ENCODE results near the gene POGZ. TPM values are rescaled to one million over a fixed set of nuclear protein-coding genes. Genes with fewer than 3 reads are reported as not detected.

Gene POGZ
- total RNA-seq, 4 donors from 2014 or later = 25.8 to 68.2 (median 47.3) TPM

DNA sequence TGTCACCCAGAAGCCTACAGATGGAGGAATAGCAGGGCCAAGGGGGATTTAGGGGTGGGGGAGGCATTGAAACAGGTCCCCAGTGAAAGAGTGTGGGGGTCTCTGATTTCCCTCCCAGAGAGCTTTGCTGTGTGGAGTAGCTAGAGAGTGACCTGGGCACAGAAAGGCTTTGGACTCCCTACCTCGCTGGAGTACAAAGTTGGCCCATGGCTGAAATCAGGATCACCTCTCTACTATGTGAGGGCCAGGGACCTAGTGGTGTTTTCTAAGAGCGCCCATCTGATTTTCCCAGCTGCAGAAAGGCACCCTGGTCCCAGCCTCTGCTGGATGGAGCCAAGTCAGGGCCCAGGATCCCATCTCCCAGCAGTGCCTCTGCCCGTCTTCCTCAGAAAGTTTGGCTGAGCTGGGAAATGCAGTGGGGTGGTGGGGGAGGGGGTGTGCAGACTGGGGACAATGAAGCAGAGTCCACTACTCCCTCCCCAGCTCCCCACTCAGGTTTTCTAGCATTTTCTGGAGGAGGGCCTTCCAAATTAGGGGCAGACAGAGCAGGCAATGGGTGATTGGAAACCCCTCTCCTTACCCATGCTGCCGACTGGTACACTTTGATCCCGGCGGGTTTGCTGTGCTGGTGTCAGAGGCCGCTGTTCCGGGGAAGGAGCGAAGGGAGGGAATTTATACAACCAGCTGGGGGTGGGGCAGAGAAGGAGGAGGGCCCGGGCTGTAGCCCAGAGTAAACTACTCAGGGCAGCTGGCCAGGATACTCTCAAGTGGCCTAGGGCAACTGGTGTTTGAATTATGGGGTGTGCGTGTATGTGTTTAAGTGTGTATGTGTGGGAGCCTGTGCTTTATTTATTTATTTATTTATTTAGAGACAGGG lies 87.0 kb downstream of the POGZ start, which contains the start of gene SELENBP1:
SELENBP1 (minus strand) TSS at position 648 of the 877 bp plus-strand sequence; CDS start at position 584, 64 bp downstream.
- peak; percentile 80 for ATAC-seq
- Histone ChIP-seq H3K9me3 (no peaks in the 10 kb centered on the region), H3K4me1 (peaks cover 3 to 63% (median 43%) of the 10 kb centered on the region in 3 donors), H3K36me3 (peaks cover 0 to 21% of the 10 kb centered on the region in 2 donors), H3K27me3 (no peaks in the 10 kb centered on the region), H3K27ac (peak within 1 kb of the TSS; percentile 61 to 90 (median 86)), H3K4me3 (peak within 1 kb of the TSS; percentile 38 to 59)
- TF ChIP-seq POLR2A (IDR thresholded peaks at IDR 0.05) (peak; percentile 44 to 74), POLR2AphosphoS5 (IDR thresholded peaks at IDR 0.05) (peak; percentile 62), EP300 (IDR thresholded peaks at IDR 0.05) (no peak)
- 0 to 6% methylated on average over 2 to 4 of the region's 11 CpGs for WGBS, 2 donors (ENCODE audit: low coverage in 1 of 2)

- H3K36me3 ChIP-seq = peaks cover 0 to 28% of the 10 kb centered on the region in 2 donors
- no peaks in the 10 kb centered on the region for H3K27me3 ChIP-seq
- TF ChIP-seq POLR2AphosphoS5 (IDR thresholded peaks at IDR 0.05) = peak; percentile 33
- TF ChIP-seq, protein P1, sequence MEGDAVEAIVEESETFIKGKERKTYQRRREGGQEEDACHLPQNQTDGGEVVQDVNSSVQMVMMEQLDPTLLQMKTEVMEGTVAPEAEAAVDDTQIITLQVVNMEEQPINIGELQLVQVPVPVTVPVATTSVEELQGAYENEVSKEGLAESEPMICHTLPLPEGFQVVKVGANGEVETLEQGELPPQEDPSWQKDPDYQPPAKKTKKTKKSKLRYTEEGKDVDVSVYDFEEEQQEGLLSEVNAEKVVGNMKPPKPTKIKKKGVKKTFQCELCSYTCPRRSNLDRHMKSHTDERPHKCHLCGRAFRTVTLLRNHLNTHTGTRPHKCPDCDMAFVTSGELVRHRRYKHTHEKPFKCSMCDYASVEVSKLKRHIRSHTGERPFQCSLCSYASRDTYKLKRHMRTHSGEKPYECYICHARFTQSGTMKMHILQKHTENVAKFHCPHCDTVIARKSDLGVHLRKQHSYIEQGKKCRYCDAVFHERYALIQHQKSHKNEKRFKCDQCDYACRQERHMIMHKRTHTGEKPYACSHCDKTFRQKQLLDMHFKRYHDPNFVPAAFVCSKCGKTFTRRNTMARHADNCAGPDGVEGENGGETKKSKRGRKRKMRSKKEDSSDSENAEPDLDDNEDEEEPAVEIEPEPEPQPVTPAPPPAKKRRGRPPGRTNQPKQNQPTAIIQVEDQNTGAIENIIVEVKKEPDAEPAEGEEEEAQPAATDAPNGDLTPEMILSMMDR (IDR thresholded peaks at IDR 0.05) = no peak
- TF ChIP-seq POLR2A (IDR thresholded peaks at IDR 0.05) = no peak
- no peak for TF ChIP-seq EP300 (IDR thresholded peaks at IDR 0.05)
- peak overlapping the region; percentile 61 to 90 (median 86) for H3K27ac ChIP-seq
- no peaks in the 10 kb centered on the region for H3K9me3 ChIP-seq
- peak overlapping the region; percentile 38 to 59 for H3K4me3 ChIP-seq
- ATAC-seq = peak; percentile 79
- 3 to 22% methylated on average over 3 to 5 of the region's 9 CpGs for WGBS, 2 donors (ENCODE audit: low coverage in 1 of 2)
- peaks cover 3 to 64% (median 43%) of the 10 kb centered on the region in 3 donors for H3K4me1 ChIP-seq
Observed at GRCh38 chr1:151371370-151372057, 87.8 kb downstream of the POGZ start.

- WGBS, 2 donors (ENCODE audit: low coverage in 1 of 2) = 25 to 47% methylated on average over 3 to 4 of the region's 6 CpGs
- H3K4me1 ChIP-seq = peaks cover 3 to 64% (median 43%) of the 10 kb centered on the region in 3 donors
Observed at GRCh38 chr1:151370211-151370911, 88.9 kb downstream of the POGZ start.

DNA sequence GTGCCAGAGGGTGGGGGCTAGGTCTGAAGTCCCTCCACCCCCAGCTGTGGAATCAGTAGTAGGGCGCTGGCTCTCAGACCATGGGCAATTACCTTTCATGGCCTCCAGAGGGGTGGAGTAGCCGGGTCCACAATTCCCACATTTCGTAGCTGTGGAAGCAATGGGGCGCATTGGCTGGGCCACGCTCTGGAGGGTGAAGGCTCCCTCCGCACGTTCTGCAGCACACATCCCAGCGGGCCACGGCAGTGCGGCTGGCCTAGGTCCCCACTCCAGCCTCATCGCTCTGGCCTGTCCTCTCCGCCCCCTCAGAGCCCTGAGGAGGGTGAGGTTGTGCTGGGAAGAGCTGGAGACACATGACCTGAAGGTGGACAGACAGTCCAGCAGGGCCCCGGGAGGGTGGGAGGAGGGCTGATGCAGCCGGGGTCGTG lies 89.7 kb downstream of the POGZ start:
- peaks cover 3 to 64% (median 43%) of the 10 kb centered on the region in 3 donors for H3K4me1 ChIP-seq
- H3K4me3 ChIP-seq = no peak overlapping the region
- no peak for TF ChIP-seq POLR2A (IDR thresholded peaks at IDR 0.05)
- no peak for TF ChIP-seq EP300 (IDR thresholded peaks at IDR 0.05)
- TF ChIP-seq, protein P1 (IDR thresholded peaks at IDR 0.05) = no peak
- TF ChIP-seq POLR2AphosphoS5 (IDR thresholded peaks at IDR 0.05) = no peak
- peaks cover 0 to 47% of the 10 kb centered on the region in 2 donors for H3K36me3 ChIP-seq
- no peaks in the 10 kb centered on the region for H3K9me3 ChIP-seq
- no peak for ATAC-seq
- peak overlapping the region in 3 of 4 donors; percentile 85 to 90 (median 87) for H3K27ac ChIP-seq
- 90% methylated on average over 2 of the region's 15 CpGs; no CpG with 5 or more reads in 1 of the 2 donors for WGBS, 2 donors (ENCODE audit: low coverage in 1 of 2)
- H3K27me3 ChIP-seq = no peaks in the 10 kb centered on the region

More at GRCh38 chr1:151370211-151370911, 88.9 kb downstream of the POGZ start:
- no peak for ATAC-seq
- peaks cover 0 to 40% of the 10 kb centered on the region in 2 donors for H3K36me3 ChIP-seq
- TF ChIP-seq POLR2AphosphoS5 (IDR thresholded peaks at IDR 0.05) (no peak), POLR2A (IDR thresholded peaks at IDR 0.05) (no peak), EP300 (IDR thresholded peaks at IDR 0.05) (no peak)
- TF ChIP-seq, protein P1 (IDR thresholded peaks at IDR 0.05) = no peak
- H3K27ac ChIP-seq = peak overlapping the region in 3 of 4 donors; percentile 85 to 90 (median 87)
- H3K27me3 ChIP-seq = no peaks in the 10 kb centered on the region
- H3K4me3 ChIP-seq = peak overlapping the region in 1 of 2 donors; percentile 59
- H3K9me3 ChIP-seq = no peaks in the 10 kb centered on the region

Data from gastroesophageal sphincter (tissue), 4 donors.